ENCODE data around the gene CACNA1E. TPM values are rescaled to one million over a fixed set of nuclear protein-coding genes. Genes with fewer than 3 reads are reported as not detected.

Gene CACNA1E
- total RNA-seq, 2 experiments from 2014 or later = not detected

DNA sequence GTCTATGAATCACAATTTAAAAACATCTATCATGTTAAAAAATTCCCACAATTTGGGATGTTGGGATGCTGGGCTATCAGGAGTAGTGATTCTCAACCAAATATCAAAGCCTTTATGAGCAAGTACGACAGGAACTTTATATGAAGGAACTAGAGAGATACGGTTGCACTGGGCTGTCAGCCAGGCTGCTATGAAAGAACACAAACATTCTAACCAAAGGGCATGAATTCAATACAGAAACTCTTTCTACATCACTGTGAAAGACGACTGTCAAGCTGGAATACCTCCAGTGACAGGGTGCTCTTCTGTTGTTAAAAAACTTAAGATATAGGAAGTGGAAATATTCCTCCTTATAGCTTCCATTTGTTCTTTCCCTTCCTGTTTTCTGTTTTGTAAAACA, 9.8 kb downstream of the CACNA1E start:
- H3K9me3 ChIP-seq (ENCODE audit: low read length) = no peaks in the 10 kb centered on the region
- no peak for DNase-seq (ENCODE audit: low spot score)
- H3K4me3 ChIP-seq (ENCODE audit: low read depth, low read length, poor library complexity, severe bottlenecking) = no peak overlapping the region
- CTCF ChIA-PET (ENCODE audit: unreplicated experiment) = interaction anchor here (0.6 kb wide), 1 partner anchor 181 kb away, joined by 3 read pairs; no protein-coding TSS in a partner anchor
- no peak overlapping the region for H3K4me2 ChIP-seq (ENCODE audit: low read length)
- H3K9me2 ChIP-seq (ENCODE audit: insufficient read depth, low read length) = no peaks in the 10 kb centered on the region
- no TSS peak for BruUV-seq (replicated peaks)
- H3K36me3 ChIP-seq (ENCODE audit: insufficient read depth, low read length) = no peaks in the 10 kb centered on the region
- no peak overlapping the region for H3K27ac ChIP-seq (ENCODE audit: low read depth, low read length, poor library complexity, severe bottlenecking)
- no peaks in the 10 kb centered on the region for H3K79me2 ChIP-seq (ENCODE audit: insufficient read depth, low read depth, low read length)
- H2AFZ ChIP-seq (ENCODE audit: low read length) = no peak overlapping the region
- POLR2A ChIA-PET = no interaction called here
- no peaks in the 10 kb centered on the region for H3K4me1 ChIP-seq (ENCODE audit: insufficient read depth, low read length, poor library complexity, severe bottlenecking)
- TF ChIP-seq, protein P1, sequence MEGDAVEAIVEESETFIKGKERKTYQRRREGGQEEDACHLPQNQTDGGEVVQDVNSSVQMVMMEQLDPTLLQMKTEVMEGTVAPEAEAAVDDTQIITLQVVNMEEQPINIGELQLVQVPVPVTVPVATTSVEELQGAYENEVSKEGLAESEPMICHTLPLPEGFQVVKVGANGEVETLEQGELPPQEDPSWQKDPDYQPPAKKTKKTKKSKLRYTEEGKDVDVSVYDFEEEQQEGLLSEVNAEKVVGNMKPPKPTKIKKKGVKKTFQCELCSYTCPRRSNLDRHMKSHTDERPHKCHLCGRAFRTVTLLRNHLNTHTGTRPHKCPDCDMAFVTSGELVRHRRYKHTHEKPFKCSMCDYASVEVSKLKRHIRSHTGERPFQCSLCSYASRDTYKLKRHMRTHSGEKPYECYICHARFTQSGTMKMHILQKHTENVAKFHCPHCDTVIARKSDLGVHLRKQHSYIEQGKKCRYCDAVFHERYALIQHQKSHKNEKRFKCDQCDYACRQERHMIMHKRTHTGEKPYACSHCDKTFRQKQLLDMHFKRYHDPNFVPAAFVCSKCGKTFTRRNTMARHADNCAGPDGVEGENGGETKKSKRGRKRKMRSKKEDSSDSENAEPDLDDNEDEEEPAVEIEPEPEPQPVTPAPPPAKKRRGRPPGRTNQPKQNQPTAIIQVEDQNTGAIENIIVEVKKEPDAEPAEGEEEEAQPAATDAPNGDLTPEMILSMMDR (conservative IDR thresholded peaks at IDR 0.05; ENCODE audit: low read length) = no peak
- no peak for TF ChIP-seq EZH2phosphoT487 (IDR thresholded peaks at IDR 0.05; ENCODE audit: borderline replicate concordance, low read depth, low read length)
- no peaks in the 10 kb centered on the region for H4K20me1 ChIP-seq (ENCODE audit: insufficient read depth, low read length)
- intact Hi-C loops (cut with micrococcal nuclease; ENCODE audit: unreplicated experiment) = no loop called here

DNA sequence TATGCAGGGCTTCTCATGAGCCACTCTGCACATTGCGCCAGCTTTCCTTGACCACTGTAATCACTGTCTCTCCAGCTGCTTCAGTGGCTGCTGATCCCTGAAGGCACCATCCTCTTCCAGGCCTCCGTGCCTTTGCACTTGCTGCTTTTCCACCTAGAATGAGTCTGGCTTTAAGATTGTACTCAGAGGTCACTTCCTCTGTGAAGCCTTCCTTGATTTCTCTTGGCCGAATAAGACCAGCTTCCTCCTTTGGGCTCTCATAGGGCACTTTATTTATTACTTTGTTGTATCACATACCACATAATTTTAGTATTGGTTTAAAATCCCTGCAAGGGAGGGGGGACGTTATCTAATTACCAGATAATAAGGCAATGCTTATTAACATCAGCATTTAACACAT, 10.6 kb downstream of the CACNA1E start:
- TF ChIP-seq EZH2phosphoT487 (IDR thresholded peaks at IDR 0.05; ENCODE audit: borderline replicate concordance, low read depth, low read length) = no peak
- TF ChIP-seq, protein P1 (conservative IDR thresholded peaks at IDR 0.05; ENCODE audit: low read length) = no peak
- CTCF ChIA-PET (ENCODE audit: unreplicated experiment) = no interaction called here
- BruUV-seq (replicated peaks) = no TSS peak

DNA sequence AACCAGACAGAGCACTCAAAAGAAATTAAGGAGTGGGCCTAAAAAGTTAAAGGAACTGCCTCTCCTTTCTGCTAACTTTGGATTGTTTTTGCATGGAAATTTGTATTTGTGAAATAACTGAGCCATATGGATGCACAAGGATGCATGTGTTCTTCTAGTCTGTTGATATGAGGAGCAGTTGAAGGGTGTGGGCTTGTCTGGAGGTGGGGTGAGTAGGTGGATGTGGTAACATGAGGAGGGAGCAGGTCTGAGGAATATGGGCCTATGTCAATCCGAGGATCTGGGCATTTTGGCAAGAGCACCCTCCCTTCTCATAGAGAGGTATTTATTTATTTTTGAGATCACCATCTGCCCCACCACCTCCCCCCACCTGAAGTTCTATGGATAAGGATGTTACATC, 13.4 kb downstream of the CACNA1E start:
- H3K4me1 ChIP-seq (ENCODE audit: insufficient read depth, low read length, poor library complexity, severe bottlenecking) = no peaks in the 10 kb centered on the region
- TF ChIP-seq, protein P1 (conservative IDR thresholded peaks at IDR 0.05; ENCODE audit: low read length) = no peak
- intact Hi-C loops (cut with micrococcal nuclease; ENCODE audit: unreplicated experiment) = no loop called here
- no peak for DNase-seq (ENCODE audit: low spot score)
- no peak overlapping the region for H3K4me3 ChIP-seq (ENCODE audit: low read depth, low read length, poor library complexity, severe bottlenecking)
- H3K27ac ChIP-seq (ENCODE audit: low read depth, low read length, poor library complexity, severe bottlenecking) = no peak overlapping the region
- no peaks in the 10 kb centered on the region for H4K20me1 ChIP-seq (ENCODE audit: insufficient read depth, low read length)
- POLR2A ChIA-PET = no interaction called here
- H3K4me2 ChIP-seq (ENCODE audit: low read length) = no peak overlapping the region
- H3K9me3 ChIP-seq (ENCODE audit: low read length) = no peaks in the 10 kb centered on the region
- no peak overlapping the region for H2AFZ ChIP-seq (ENCODE audit: low read length)
- H3K79me2 ChIP-seq (ENCODE audit: insufficient read depth, low read depth, low read length) = no peaks in the 10 kb centered on the region
- no TSS peak for BruUV-seq (replicated peaks)
- H3K9me2 ChIP-seq (ENCODE audit: insufficient read depth, low read length) = no peaks in the 10 kb centered on the region
- no peaks in the 10 kb centered on the region for H3K36me3 ChIP-seq (ENCODE audit: insufficient read depth, low read length)
- CTCF ChIA-PET (ENCODE audit: unreplicated experiment) = no interaction called here

More for the DNA sequence above, 10.6 kb downstream of the CACNA1E start:
- POLR2A ChIA-PET = interaction anchor here (0.5 to 0.7 kb wide), 2 partner anchors 492 to 1265 kb away, joined by 3 read pairs; no protein-coding TSS in a partner anchor
- Histone ChIP-seq H4K20me1 (ENCODE audit: insufficient read depth, low read length) (no peaks in the 10 kb centered on the region), H3K36me3 (ENCODE audit: insufficient read depth, low read length) (no peaks in the 10 kb centered on the region), H3K9me2 (ENCODE audit: insufficient read depth, low read length) (no peaks in the 10 kb centered on the region), H3K4me2 (ENCODE audit: low read length) (no peak overlapping the region), H3K4me1 (ENCODE audit: insufficient read depth, low read length, poor library complexity, severe bottlenecking) (no peaks in the 10 kb centered on the region), H3K4me3 (ENCODE audit: low read depth, low read length, poor library complexity, severe bottlenecking) (no peak overlapping the region), H3K9me3 (ENCODE audit: low read length) (no peaks in the 10 kb centered on the region), H2AFZ (ENCODE audit: low read length) (no peak overlapping the region), H3K79me2 (ENCODE audit: insufficient read depth, low read depth, low read length) (no peaks in the 10 kb centered on the region), H3K27ac (ENCODE audit: low read depth, low read length, poor library complexity, severe bottlenecking) (no peak overlapping the region)
- DNase-seq (ENCODE audit: low spot score) = no peak
- intact Hi-C loops (cut with micrococcal nuclease; ENCODE audit: unreplicated experiment) = no loop called here

Measured in OCI-LY7 (cell line).